Stimulated activated CD4-positive, alpha-beta T cell treated with anti-CD3 and anti-CD28 coated beads, Interleukin-12 subunit alpha, Interleukin-12 subunit beta, amount 100 ng/mL, for 48 hours (primary cell): ENCODE measurements around the gene GPR137.

Source experiments
- DNase-seq, 3 donors: peaks; one replicate each; pipeline ENCODE4 v3.0.0-alpha.2; 2020; ENCODE audit warnings: low read depth in 2 of 3, low spot score in 1 of 3

The GPR137 gene

DNA sequence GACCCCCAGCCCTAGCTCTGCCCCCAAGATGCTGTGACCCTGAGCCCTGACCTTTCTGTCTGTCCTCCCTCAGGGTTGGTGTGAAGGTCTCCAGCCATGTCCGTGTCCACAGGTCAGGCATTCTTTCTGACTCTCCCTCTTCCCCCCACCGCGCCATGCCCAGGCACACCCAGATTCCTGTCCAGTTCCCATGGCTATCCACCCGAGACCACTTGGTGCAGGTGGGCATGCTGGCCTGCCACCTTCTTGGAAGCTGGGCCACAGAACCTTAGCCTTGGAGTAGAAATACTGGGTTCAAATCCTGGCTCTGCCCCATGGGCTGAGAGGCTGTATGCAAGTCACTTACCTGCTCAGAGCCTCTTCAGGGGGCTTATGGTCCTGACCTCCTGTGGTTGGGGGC is 36.6 kb upstream of the GPR137 start:
- DNase-seq, result no peak

DNA sequence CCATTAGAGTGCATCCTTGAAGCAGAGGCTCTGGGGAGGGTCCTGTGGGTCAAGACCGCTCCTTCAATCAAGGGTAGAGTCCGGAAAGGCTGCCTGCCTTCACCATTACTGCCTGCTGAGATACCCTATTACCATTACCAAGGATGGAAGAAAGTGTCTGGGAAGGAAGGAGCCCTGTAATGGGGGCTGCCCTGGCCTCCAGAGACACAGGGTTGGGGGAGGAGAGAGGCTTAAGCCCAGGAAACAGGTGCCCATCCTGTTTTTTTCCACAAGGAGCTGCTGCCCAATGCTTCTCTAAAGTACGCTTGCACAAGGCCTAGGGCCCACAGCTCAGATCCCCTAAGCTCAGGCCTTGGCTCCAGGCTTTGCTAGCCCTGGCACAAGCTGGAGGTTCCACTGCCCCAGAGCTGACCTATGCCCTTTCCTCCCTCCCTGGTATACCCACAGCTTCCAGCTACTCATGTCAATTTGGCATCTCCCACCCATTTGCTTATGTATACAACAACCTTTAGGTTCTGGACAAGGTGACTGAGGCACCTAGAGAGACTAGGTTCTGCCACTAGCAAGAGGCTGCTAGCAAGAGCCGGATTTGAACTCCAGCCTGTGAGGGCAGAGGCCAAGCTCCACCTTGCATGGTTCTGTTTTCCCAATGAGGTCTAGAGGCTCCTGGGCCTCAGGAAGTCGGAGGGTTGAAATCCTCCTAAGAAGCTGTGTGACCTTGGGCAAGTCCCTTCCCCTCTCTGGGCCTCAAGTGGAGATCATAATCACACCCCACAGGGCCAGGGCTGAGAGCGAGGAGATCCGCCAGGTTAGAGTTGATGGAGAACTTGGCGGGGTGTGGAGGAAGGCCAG is 35.9 kb upstream of the GPR137 start:
- no peak for DNase-seq

DNA sequence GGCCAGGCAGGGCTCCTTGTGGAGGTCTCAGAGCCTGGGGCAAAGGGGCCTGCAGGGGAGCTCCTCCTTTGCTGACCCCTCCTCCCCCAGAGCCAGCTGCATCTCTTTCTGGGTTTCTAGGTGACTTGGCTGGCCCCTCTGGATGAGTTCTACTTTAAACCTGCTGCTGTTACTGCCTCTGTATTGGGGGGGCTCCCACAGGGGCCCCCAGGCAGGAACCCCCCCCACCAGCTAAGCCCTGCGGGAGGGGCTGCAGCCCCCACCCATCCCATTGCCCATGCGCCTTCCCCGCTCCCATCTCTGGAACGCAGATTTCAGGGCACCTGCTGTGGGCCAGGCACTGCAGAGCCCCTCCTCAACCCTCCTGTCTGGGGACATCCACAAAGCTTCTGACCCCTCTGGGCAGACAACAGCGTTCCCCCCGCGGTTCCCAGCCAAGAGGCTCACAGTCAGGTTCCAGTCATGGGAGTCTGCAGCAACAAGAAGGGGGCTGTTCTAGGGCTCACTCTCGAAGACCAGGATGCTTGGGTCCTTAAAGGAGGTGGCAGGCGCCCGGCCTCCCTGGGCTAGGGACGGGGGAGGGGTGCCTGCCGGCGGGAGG is 35.1 kb upstream of the GPR137 start:
- DNase-seq, result no peak

DNA sequence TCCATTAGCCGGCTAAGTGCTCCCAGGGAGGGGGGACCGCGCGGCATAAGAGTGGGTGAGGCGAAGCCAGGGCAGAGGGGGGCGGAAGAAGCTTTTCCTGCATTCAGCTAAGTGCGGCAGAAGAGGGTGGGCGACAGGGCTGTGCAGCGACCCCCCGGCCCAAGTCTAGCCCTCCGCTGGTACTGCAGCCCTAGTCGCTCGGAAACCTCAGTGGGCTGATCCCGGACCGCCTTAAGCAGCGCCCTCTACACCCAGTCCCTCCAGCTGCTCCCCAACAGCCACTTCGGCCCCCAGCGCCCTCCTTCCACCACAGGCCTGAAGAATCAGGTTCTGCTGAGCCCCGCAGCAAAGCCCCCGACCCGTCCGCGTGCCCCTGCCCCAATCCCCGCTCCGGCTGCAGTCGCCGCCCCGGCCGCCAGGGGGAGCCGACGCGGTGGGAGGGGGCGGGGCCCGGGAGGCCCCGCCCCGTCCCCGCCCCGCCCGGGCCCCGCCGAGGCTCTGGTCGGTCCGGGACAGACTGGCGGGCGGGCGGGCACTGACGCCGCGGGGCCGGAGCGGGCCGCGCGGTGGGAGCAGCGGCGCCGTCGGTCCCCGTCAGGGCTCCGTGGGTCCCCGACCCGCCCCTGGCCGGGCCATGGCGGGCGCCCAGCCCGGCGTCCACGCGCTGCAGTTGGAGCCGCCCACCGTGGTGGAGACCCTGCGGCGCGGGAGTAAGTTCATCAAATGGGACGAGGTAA is 34.5 kb upstream of the GPR137 start, which contains the start of gene PLCB3:
PLCB3 (plus strand) TSS at position 515 of the 737 bp plus-strand sequence; CDS start at position 635, 120 bp downstream.
- DNase-seq, result no peak

DNA sequence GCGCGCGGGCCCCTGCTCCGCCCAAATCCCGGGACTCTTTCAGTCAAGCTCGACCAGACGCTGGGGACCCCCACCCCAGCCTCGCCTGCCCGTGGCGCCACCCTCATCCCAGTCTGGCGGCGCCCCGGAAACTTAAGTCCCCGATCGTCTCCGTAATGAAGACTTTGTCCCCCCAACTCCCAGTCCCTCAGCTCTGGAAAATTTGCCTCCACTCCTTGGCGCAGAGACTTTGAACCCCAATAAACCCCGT is 34.0 kb upstream of the GPR137 start:
- no peak for DNase-seq

DNA sequence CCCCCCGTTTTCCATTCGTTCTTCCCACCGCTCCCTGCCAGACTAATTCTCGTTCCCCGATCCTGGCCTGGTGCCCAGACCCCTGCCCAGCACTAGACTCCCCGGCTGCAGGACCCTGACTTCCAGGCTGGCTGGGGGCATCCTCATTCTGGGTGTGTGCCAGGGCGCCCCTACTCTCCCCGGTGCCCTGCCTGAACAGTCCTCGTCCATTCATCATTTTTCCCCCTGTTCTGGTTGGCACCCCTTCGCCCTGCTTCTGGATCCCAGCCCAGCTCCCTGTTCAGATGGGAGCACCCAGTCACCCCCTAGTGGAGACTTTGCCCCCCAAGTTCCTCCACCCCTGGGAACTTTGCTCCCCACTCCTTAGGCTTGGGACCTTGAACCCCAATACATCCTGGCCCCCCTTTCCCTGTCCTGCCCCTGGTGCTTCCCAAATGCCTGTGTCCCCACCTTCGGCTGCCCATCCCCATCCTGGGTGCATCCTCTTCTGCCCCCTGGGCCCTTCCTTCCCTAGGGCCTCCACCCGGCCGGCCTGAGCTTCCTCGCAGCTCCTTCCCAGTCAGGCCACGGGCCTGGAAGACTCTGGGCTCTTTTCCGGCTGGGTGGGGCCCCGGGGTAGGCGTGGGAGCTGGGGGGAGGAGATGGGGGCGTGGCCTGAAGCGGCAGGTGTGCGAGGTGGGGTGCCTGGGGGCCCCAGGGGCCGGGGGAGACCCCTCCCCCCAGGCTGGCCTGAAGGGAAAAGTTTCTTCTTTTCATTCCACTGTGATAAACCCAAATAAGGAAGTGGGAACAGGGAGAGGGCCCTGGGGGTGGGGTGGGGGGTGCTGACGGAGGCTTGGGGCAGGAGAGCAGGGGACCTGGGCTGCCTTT is 33.4 kb upstream of the GPR137 start:
- DNase-seq, result no peak

DNA sequence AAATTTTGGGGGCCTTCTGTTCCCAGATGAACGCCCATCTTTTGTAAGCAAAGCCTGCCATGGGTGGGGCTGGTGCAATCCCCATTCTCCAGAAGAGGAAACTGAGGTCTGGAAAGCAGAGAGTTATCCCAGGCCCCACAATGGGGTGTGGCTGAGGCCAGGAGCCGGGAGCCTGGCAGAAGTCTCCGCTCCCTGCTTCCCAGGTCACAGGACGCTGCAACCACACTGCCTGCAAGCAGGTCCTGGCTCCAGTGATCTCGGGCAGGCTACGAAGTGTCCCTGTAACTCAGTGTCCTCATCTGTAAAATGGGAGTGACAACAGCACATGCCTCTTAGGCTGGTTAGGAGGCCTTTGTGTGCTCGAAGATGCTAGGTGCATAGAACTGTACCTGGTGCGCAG is 32.6 kb upstream of the GPR137 start:
- DNase-seq, result no peak

DNA sequence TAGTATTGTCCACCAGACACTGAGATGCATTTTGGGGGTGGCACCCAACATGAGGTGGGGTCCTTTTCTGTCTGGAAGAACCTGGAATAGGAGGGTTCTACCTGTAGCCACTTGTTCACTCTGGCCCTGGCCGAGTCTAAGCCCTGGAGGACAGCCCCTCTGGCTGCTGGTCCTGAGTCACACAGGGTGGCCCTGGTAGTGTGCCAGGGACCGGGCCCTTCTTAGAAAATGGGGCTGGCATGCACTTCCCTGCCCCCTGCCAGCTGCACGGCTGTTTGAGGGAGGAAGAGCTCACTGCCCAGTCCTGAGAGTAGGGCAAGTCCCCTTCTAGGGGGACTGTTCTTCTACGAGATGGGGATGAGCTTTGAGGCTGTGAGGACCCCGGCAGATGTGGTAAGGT is 32.2 kb upstream of the GPR137 start:
- no peak for DNase-seq

DNA sequence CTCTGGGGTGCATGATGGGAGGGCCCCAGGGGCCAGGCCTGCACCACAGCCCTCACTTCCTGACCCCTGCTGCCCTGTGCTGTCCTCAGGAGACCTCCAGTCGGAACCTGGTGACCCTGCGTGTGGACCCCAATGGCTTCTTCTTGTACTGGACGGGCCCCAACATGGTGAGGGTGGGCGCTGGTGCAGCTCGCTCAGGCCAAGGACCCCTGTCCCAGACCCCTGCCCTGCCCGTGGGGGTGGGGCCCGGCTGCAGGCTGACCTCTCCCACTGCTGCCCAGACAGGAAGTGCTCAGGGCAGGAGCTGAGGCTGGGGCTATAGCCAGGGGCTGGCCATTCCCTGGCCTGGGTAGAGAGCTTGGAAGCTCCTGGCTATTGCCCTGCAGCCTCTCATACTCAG is 31.3 kb upstream of the GPR137 start:
- DNase-seq, result no peak

DNA sequence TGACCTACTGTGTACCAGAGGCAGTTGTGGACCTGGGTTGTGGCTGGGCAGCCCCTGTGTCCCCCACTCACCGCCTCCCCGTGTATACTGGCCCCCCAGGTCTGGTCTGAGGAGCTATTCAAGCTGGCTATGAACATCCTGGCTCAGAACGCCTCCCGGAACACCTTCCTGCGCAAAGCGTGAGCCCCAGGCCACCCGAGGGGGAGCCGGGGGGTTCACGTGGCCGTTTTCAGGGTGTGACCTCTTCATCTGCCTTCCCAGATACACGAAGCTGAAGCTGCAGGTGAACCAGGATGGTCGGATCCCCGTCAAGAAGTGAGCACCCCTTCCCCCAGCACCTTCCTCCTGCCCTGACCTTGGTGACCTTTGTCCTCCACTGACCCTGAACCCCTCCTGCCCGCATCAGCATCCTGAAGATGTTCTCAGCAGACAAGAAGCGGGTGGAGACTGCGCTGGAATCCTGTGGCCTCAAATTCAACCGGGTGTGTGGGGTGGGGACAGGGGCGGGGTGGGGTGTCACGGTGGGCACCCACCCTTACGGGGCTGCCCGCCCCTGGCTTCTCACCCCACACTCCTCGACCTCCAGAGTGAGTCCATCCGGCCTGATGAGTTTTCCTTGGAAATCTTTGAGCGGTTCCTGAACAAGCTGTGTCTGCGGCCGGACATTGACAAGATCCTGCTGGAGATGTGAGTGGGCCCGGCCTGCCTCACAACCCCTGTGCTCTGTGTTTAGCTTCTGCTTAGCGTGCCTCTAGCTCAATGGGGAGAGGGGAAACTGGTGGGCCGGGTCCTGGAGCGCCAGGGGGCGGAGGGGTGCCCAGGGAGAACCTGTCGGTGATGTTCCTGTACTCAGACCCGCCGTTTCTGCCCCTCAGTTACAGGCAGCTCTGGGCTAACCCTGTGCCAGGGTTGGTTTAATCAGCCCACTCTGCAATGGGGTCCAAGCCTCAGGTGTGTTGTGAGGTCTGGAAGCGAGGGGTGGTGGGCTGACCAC is 30.2 kb upstream of the GPR137 start:
- no peak for DNase-seq

DNA sequence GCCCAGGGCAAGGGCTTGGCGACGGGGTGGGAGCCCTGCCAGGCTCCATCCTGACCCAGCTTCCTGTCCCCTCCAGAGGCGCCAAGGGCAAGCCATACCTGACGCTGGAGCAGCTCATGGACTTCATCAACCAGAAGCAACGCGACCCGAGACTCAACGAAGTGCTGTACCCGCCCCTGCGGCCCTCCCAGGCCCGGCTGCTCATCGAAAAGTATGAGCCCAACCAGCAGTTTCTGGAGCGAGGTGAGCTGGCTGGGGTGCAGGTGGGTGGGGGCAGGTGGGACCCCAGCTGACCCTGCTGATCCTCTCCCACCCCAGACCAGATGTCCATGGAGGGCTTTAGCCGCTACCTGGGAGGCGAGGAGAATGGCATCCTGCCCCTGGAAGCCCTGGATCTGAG is 29.3 kb upstream of the GPR137 start:
- DNase-seq, result no peak

DNA sequence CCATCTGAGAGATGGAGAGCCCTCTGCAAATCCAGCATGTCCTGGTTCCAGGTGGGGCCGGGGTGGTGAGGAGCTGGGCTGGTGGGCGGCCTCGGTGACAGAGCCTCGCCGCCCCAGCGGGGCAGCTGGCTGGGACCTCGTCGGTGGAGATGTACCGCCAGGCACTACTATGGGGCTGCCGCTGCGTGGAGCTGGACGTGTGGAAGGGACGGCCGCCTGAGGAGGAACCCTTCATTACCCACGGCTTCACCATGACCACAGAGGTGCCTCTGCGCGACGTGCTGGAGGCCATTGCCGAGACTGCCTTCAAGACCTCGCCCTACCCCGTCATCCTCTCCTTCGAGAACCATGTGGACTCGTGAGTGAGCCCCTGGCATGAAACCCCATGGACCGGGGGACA is 27.3 kb upstream of the GPR137 start:
- DNase-seq, result no peak

DNA sequence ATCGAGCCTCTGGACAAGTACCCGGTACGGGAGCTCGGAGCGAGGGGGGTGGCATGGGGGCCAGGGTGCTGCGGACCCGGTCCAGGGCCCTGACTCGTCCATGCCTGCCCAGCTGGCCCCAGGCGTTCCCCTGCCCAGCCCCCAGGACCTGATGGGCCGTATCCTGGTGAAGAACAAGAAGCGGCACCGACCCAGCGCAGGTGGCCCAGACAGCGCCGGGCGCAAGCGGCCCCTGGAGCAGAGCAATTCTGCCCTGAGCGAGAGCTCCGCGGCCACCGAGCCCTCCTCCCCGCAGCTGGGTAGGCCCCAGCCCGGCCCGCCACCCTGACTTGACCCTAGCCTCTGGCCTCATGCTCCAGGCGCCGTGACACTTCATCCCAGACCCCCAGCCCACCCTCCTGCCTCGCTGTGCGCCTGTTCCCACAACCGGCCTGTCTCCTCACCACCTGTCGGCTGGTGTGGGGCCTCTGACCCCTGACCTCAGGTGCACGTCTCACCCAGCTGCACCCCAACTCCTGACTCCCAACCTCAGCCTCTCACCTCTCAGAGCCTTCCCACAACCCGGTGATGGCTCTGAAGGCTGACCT is 26.6 kb upstream of the GPR137 start:
- no peak for DNase-seq

DNA sequence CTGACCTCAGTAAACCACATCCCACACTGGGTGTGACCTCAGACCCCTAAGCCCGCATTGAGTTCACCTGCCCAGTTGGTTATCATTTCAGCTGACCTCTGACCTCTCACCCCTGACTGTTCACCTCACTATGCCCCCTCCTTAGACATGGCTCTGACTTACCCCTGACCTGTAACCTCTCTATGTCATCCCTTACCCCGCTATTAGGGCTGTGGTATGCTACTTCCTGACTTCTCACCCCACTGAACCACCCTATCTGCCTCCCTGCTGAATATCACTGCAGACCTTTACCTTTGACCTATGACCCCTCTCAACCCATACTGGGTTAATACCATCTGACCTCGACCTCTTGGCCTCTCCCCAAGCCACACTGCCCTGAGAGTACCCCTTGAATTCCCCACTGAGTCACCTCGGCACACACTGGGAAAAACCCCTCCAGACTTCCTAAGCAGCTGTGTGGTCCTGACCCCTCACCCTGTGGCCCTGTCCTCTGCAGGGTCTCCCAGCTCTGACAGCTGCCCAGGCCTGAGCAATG is 26.0 kb upstream of the GPR137 start:
- no peak for DNase-seq

DNA sequence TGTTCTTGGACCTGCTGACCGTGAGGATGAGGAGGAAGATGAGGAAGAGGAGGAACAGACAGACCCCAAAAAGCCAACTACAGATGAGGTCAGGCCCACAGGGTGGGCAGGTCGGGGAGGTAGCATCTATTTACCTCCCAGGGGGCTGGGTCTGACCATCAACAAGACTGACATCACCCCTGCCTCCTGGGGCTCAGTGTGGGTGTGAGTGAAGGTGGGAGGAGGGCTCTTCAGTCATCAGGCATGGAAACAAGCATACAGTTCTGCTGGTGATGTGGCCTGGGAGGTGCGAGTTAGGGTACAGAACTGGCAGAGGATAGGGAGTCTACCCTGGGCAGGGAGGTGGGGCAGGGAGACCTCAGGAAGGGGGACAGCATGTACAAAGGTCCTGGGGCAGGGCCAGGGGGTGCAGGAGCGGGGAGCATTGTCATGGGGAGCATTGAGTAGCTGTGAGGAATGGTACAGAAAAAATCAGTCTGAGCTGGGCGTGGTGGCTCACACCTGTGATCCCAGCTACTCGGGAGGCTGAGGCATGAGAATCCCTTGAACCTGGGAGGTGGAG is 25.4 kb upstream of the GPR137 start:
- no peak for DNase-seq

DNA sequence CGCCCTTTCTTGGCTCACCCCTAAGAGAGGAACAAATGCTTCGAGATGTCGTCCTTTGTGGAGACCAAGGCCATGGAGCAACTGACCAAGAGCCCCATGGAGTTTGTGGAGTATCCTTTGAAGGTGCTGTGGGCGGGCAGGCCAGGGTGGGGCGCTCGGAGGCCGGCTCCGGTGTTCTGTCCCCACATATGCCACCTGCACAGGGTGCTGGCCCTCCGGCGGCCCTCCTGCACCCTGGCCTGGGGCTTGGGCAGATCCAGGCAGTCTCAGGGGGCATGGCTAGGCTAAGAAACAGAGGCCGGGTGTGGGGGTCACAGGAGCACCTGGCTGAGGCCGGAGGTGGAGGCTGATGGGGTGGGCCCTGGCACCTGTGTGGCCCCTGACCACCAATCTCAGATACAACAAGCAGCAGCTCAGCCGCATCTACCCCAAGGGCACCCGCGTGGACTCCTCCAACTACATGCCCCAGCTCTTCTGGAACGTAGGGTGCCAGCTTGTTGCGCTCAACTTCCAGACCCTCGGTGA is 24.0 kb upstream of the GPR137 start:
- DNase-seq, result no peak

DNA sequence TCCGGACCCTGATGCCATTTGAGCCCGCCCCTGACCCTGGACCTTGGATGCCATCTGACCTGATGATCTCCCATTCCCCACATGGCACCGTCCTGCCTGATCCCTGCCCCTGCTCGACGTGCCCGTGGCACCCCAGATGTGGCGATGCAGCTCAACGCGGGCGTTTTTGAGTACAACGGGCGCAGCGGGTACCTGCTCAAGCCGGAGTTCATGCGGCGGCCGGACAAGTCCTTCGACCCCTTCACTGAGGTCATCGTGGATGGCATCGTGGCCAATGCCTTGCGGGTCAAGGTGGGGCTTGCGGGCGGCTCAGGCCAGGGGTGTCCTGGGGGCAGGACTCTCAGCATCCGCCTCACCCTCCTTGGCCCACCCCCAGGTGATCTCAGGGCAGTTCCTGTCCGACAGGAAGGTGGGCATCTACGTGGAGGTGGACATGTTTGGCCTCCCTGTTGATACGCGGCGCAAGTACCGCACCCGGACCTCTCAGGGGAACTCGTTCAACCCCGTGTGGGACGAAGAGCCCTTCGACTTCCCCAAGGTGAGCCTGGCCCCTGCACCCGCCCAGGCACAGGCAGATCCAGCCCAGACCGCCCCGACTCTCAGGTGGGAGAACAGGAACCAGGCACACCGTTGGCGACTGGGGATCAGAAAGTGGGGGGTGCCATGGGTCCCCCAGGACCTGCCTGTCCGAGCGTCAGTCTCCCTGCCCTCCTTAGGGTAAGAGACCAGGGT is 23.2 kb upstream of the GPR137 start:
- no peak for DNase-seq
